NCI-H510A treated with DMSO at 0.1 percent for 48 hours (cell line): Measurements from ENCODE around the gene LIN9.

Source experiments
- DNase-seq: peaks from one replicate; lab custom pipeline; 2025; lab: John Stamatoyannopoulos, UW

Gene LIN9

GRCh38 chr1:226320930-226321329, 12.0 kb upstream of the LIN9 start:
- no peak for DNase-seq

GRCh38 chr1:226318471-226318870, 9.5 kb upstream of the LIN9 start:
- DNase-seq = no peak

- DNase-seq = no peak
These were observed 5.1 kb upstream of the LIN9 start for GRCh38 chr1:226314055-226314454.

GRCh38 chr1:226312065-226312464, 3.1 kb upstream of the LIN9 start:
- no peak for DNase-seq

GRCh38 chr1:226311376-226311775, 2.4 kb upstream of the LIN9 start:
- DNase-seq = no peak

- no peak for DNase-seq
These were observed 1.8 kb upstream of the LIN9 start for GRCh38 chr1:226310637-226311195.

GRCh38 chr1:226310245-226310540, 1.2 kb upstream of the LIN9 start:
- no peak for DNase-seq

GRCh38 chr1:226309398-226310244, 657 bp upstream of the LIN9 start:
- peak; percentile 67 for DNase-seq

GRCh38 chr1:226308166-226308722, 720 bp downstream of the LIN9 start:
- no peak for DNase-seq

GRCh38 chr1:226306425-226306824, 2.5 kb downstream of the LIN9 start:
- no peak for DNase-seq

- DNase-seq = no peak
These were observed 3.8 kb downstream of the LIN9 start for GRCh38 chr1:226305184-226305583.

GRCh38 chr1:226304291-226304955, 4.5 kb downstream of the LIN9 start:
- DNase-seq = no peak

GRCh38 chr1:226302731-226303130, 6.2 kb downstream of the LIN9 start:
- no peak for DNase-seq

- no peak for DNase-seq
These were observed 12.1 kb downstream of the LIN9 start for GRCh38 chr1:226296911-226297310.

GRCh38 chr1:226293553-226293920, 15.4 kb downstream of the LIN9 start:
- no peak for DNase-seq

- no peak for DNase-seq
These were observed 16.0 kb downstream of the LIN9 start for GRCh38 chr1:226292874-226293552.

- DNase-seq = no peak
These were observed 21.4 kb downstream of the LIN9 start for GRCh38 chr1:226287587-226287986.

- no peak for DNase-seq
These were observed 27.9 kb downstream of the LIN9 start for GRCh38 chr1:226281058-226281457.

- DNase-seq = no peak
These were observed 29.5 kb downstream of the LIN9 start for GRCh38 chr1:226279498-226279897.

GRCh38 chr1:226277897-226278296, 31.1 kb downstream of the LIN9 start:
- no peak for DNase-seq

GRCh38 chr1:226276987-226277386, 32.0 kb downstream of the LIN9 start:
- DNase-seq = no peak

GRCh38 chr1:226276077-226276682, 32.8 kb downstream of the LIN9 start:
- no peak for DNase-seq
